Psoas muscle (tissue), 8 donors: Measurements from ENCODE around the gene MANBA. TPM values are rescaled to one million over a fixed set of nuclear protein-coding genes. Genes with fewer than 3 reads are reported as not detected.

ENCODE experiments used
- ATAC-seq, 4 donors: fragments of 200-7000 bp; cut with Tn5 transposase; one replicate each; pipeline ENCODE4 v1.9.1; 2020; ENCODE audit warnings: moderate library complexity in 3 of 4, mild to moderate bottlenecking in 2 of 4
- DNase-seq, 2 donors: peaks; one replicate each; pipeline ENCODE4 v3.0.0-alpha.2; 2020
- H3K27ac ChIP-seq: fragments of 200-600 bp; one replicate; pipeline ENCODE4 v1.8.0; 2022
- H3K27me3 ChIP-seq, 3 donors: fragments of 200-600 bp in 1 of 3; one replicate each; pipeline versions ENCODE4 v1.6.1 to v1.8.0; 2013 to 2022; ENCODE audit warnings: low read length in 2 of 3, mild to moderate bottlenecking in 2 of 3, moderate library complexity in 1 of 3; ENCODE audit not compliant: insufficient read depth in 3 of 3
- H3K36me3 ChIP-seq, 2 donors: fragments of 200-600 bp in 1 of 2; one replicate each; pipeline versions ENCODE4 v1.6.1 to v1.8.0; 2013 to 2022; ENCODE audit warnings: low read depth in 1 of 2, mild to moderate bottlenecking in 1 of 2, moderate library complexity in 1 of 2; ENCODE audit not compliant: insufficient read depth in 1 of 2
- H3K4me1 ChIP-seq: fragments of 200-600 bp; one replicate; pipeline ENCODE4 v1.8.0; 2022
- H3K4me3 ChIP-seq: fragments of 200-600 bp; one replicate; pipeline ENCODE4 v1.8.0; 2022; ENCODE audit warnings: mild to moderate bottlenecking
- H3K9me3 ChIP-seq: fragments of 200-600 bp; one replicate; pipeline ENCODE4 v1.8.0; 2022
- CTCF ChIP-seq: fragments of 200-600 bp; IDR thresholded peaks from one replicate; pipeline ENCODE4 v1.8.0; 2022; ENCODE audit warnings: antibody characterized with exemption
- WGBS, 3 donors: extraction: QIAGEN DNeasy Blood & Tissue Kit; methylation state at CpG; one replicate each; pipeline versions ENCODE4 v1.1.6 to v1.1.7; 2013; 5-methylcytosine and 5-hydroxymethylcytosine counted together
- intact Hi-C, 2 donors: fragments of 100-400 bp; cut with DNase I; formaldehyde crosslinking; loops; one replicate each; pipeline versions ENCODE4 v1.11.0 to v1.14.2; 2022
- polyA plus RNA-seq, 3 donors: library from polyadenylated mRNA; stranded (reverse); fragments of 200-250 nt; gene quantifications; one replicate each; pipeline ENCODE4 v1.2.3, GENCODE V29; 2013
- total RNA-seq, 4 donors: library from RNA; stranded (reverse); fragmentation: NEBNext Ultra II Directional in 2 of 4; extraction: Animal tissue kit (Norgen Biotek cat#: 25700) in 2 of 4; gene quantifications; one replicate each; pipeline versions ENCODE4 v1.2.1 to v1.2.4, GENCODE V29; 2021 to 2023
- donor health status: healthy with polysubstance abuse.
- donor health status: DM: no; HTN: no; CAD: no; lungs with moderate emphysema.
- donor health status: Bipolar disorder and iron deficiency.
- donor health status: healthy.
- donor health status: DM: yes; HTN: yes; CAD: no.
- donor health status: DM: no; HTN: no; CAD: no.
- donor health status: DM: no; HTN: no; CAD: no.
- donor health status: DM: yes; HTN: yes; CAD: no.

The MANBA gene
- total and polyA plus RNA-seq, 7 donors, result 3.1 to 11.9 (median 4.8) TPM

GRCh38 chr4:102734591-102735385 is 26.0 kb downstream of the MANBA start:
- peak; percentile 27 to 55 (median 46) for ATAC-seq

GRCh38 chr4:102734116-102734515 is 26.7 kb downstream of the MANBA start:
- Histone ChIP-seq H3K4me1 (peaks cover 19% of the 10 kb centered on the region), H3K4me3 (no peak overlapping the region), H3K27me3 (no peaks in the 10 kb centered on the region), H3K36me3 (no peaks in the 10 kb centered on the region), H3K9me3 (peaks cover 1% of the 10 kb centered on the region), H3K27ac (peak overlapping the region; percentile 1)
- WGBS, 3 donors, result 93 to 96% (median 95%) methylated on average over 5 of the region's 5 CpGs
- DNase-seq (no peak), ATAC-seq (no peak)
- intact Hi-C loops, result no loop called here
- TF ChIP-seq CTCF, result no peak

More at GRCh38 chr4:102734591-102735385, 26.0 kb downstream of the MANBA start:
- 54 to 61% (median 60%) methylated on average over 5 of the region's 5 CpGs for WGBS, 3 donors
- Histone ChIP-seq H3K4me1 (peaks cover 19% of the 10 kb centered on the region), H3K36me3 (no peaks in the 10 kb centered on the region), H3K27me3 (no peaks in the 10 kb centered on the region), H3K9me3 (peaks cover 8% of the 10 kb centered on the region), H3K27ac (peak overlapping the region; percentile 23), H3K4me3 (no peak overlapping the region)
- TF ChIP-seq CTCF, result no peak
- DNase-seq, result no peak
- intact Hi-C loops, result no loop called here

GRCh38 chr4:102733084-102733483 is 27.7 kb downstream of the MANBA start:
- Histone ChIP-seq H3K36me3 (no peaks in the 10 kb centered on the region), H3K27ac (peak overlapping the region; percentile 15), H3K4me3 (no peak overlapping the region), H3K4me1 (peaks cover 19% of the 10 kb centered on the region), H3K9me3 (no peaks in the 10 kb centered on the region), H3K27me3 (no peaks in the 10 kb centered on the region)
- no peak for TF ChIP-seq CTCF
- intact Hi-C loops, result no loop called here
- DNase-seq (no peak), ATAC-seq (no peak)
- WGBS, 3 donors, result 89 to 93% (median 89%) methylated on average over 3 of the region's 3 CpGs

GRCh38 chr4:102732678-102733077 is 28.1 kb downstream of the MANBA start:
- peaks cover 19% of the 10 kb centered on the region for H3K4me1 ChIP-seq
- H3K9me3 ChIP-seq, result no peaks in the 10 kb centered on the region
- DNase-seq (no peak), ATAC-seq (peak; percentile 65 to 86 (median 77))
- TF ChIP-seq CTCF, result no peak
- WGBS, 3 donors, result 48 to 66% (median 57%) methylated on average over 5 of the region's 5 CpGs
- no peaks in the 10 kb centered on the region for H3K27me3 ChIP-seq
- intact Hi-C loops, result no loop called here
- H3K4me3 ChIP-seq, result no peak overlapping the region
- peak overlapping the region; percentile 15 for H3K27ac ChIP-seq
- H3K36me3 ChIP-seq, result no peaks in the 10 kb centered on the region
